ENCODE results near the gene B3GAT3.

The B3GAT3 gene

DNA sequence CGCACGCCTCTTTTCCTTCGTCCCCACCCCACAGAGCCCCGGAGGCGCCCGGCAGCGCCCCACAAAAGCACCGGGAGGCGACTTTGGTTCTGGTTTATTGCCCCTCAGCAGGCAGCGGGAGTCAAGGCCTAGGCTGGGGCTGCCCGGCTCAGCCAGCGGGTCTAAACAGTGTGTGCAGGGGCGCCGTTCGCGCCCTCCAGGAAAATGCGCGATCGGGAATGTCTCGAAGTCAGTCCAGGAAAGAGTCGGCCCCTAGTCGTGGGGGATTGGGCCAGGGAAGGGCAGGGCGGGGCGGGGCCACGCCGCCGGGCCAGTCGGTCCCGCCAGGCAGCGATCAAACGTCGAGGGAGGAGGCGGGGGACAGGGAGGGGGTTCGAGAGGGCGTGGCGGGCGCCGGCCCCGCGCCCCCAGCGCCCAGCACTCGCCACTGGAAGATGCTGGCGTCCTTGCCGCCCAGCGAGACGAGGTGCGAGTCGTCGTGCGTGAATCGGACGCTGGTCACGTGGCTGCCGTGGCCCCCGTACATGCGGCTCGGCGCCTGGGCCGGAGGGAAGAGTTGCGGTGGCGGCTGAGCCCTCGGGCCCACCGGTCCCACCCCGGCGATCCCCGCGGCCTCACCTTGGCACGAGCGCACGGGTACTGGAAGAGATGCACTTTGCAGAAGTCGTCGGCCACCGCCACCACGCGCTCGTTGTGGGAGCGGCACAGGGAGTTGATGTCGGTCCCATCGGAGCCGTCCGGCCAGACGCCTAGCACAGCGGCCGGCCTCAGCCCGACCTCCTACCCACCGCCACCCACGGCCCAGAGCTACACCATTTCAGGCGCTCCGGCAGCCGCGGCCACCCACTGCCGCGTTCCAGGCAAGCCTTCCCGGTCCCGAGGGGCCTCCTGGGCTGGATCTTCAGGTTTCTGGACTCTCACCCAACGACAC, 19.4 kb downstream of the B3GAT3 start:
- TF ChIP-seq, protein P1, sequence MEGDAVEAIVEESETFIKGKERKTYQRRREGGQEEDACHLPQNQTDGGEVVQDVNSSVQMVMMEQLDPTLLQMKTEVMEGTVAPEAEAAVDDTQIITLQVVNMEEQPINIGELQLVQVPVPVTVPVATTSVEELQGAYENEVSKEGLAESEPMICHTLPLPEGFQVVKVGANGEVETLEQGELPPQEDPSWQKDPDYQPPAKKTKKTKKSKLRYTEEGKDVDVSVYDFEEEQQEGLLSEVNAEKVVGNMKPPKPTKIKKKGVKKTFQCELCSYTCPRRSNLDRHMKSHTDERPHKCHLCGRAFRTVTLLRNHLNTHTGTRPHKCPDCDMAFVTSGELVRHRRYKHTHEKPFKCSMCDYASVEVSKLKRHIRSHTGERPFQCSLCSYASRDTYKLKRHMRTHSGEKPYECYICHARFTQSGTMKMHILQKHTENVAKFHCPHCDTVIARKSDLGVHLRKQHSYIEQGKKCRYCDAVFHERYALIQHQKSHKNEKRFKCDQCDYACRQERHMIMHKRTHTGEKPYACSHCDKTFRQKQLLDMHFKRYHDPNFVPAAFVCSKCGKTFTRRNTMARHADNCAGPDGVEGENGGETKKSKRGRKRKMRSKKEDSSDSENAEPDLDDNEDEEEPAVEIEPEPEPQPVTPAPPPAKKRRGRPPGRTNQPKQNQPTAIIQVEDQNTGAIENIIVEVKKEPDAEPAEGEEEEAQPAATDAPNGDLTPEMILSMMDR (IDR thresholded peaks at IDR 0.05; ENCODE audit: low read length, missing control alignments) = no peak
- DNase-seq (ENCODE audit: low read depth) = peak; percentile 48
- H3K4me3 ChIP-seq (replicated peaks; ENCODE audit: low read depth, low read length) = peak overlapping the region; percentile 92

DNA sequence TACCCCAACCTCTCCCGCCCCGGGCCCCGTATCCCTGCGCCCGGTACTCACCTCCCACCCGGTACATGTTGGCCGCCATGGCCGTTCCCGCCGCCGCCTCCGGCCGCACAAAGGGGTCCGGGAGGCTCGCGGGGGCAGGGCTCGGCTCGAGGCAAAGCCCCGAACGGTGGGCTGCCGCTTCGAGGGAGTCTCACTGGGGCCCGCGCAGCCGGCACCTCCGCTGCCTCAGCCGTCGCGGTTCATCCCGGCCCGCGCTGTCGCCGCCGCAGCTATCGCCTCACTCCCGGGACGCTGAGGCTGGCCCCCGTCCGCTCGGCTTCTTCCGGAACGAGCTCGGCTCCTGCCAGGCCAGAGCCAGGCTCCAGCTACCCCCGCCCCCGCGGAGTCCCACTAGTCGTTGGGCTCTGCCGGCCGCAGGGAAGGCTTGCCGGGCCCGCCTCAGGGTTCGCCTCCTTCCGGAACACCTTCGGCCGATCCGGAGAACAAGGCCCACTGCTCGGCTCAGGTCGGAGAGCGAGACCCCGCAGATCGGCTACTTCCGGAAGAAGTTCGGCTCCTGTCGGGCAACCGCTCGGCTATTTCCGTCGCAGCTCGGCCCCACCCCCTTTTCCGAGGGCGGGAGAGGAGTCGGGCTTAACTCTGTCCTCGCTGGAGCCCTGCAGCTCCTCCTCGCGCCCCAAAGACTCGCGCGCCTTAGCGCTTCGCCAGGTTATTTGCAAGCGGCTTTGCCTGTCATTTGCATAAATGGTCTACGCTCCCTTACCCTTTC, 20.2 kb downstream of the B3GAT3 start, which contains the start of gene MTA2:
Gene MTA2 (minus strand): TSS at position 494 of the 769 bp plus-strand sequence. CDS start 415 bp downstream, at position 79.
- TF ChIP-seq, protein P1 (IDR thresholded peaks at IDR 0.05; ENCODE audit: low read length, missing control alignments) = no peak
- peak; percentile 99 for DNase-seq (ENCODE audit: low read depth)
- peak within 1 kb of the TSS; percentile 92 for H3K4me3 ChIP-seq (replicated peaks; ENCODE audit: low read depth, low read length)

DNA sequence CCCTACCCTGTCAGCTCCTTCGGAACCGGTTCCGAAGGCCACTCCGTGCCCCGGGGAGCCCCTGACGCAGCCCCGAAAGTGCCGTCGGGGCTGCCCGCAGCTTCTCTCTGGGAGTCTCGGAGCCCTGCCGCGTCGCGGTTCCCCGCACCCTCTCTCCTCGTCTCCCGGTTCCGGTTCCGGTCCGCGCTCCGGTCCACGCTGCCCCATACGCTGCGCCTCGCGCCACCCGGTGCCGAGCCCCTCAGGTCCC, 20.7 kb downstream of the B3GAT3 start:
- peak; percentile 18 for DNase-seq (ENCODE audit: low read depth)
- TF ChIP-seq, protein P1 (IDR thresholded peaks at IDR 0.05; ENCODE audit: low read length, missing control alignments) = no peak
- peak overlapping the region; percentile 92 for H3K4me3 ChIP-seq (replicated peaks; ENCODE audit: low read depth, low read length)

DNA sequence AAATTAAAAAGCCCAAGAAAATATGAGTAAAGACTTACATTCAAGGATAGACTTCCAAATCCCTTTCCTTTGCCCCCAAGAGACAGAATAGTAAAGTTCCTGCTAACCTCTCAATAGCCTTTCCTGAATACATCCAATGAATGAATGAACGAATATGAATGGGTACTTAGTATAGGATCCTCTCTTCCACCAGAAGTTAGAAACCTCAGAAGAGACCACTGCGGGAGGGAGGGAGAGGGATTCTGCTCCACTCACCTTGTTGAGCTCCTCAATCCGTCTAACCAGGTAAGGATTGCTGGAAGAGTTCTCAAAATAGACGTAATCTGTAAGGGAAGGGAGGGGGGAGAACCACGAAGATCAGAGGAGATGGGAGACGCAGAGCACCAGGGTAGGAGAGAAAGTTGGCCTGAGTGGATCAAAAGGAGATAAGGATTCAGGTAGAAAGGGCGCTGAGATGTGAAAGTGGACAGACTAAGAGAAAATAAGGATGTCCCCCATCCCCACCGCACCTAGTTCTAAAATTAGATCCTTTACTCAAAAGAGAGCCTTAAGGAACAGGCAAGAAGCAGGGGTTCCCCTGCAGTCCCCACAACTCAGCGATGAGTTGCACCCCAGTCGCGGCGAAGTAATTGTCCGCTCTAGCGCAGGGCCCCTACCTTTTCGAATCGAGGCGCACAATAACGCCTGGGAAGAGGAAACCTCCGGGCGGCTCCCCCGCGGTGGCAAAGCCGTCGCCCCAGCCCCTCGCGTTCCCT, 21.2 kb downstream of the B3GAT3 start:
- no peak for DNase-seq (ENCODE audit: low read depth)
- H3K4me3 ChIP-seq (replicated peaks; ENCODE audit: low read depth, low read length) = peak overlapping the region; percentile 92
- TF ChIP-seq, protein P1 (IDR thresholded peaks at IDR 0.05; ENCODE audit: low read length, missing control alignments) = no peak

DNA sequence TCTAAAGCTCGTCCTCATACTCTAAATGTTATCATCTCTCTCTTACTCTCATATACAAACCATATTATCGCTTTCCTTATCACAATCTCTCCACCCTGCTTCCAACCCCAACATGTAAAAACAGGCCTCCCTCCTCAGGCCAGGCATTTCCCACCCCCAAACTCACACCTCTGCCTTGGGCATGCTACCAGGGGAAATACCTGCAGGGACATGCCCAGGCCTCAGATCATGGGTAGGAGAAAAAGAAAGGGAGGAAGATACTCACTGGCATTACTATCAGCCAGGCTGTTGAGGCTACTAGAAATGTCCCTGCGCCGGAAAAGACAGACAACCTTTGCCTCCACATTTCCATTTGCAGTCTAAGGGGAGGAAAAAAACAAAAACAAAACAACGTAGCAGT, 21.9 kb downstream of the B3GAT3 start:
- TF ChIP-seq, protein P1 (IDR thresholded peaks at IDR 0.05; ENCODE audit: low read length, missing control alignments) = no peak
- H3K4me3 ChIP-seq (replicated peaks; ENCODE audit: low read depth, low read length) = peak overlapping the region; percentile 92
- no peak for DNase-seq (ENCODE audit: low read depth)

DNA sequence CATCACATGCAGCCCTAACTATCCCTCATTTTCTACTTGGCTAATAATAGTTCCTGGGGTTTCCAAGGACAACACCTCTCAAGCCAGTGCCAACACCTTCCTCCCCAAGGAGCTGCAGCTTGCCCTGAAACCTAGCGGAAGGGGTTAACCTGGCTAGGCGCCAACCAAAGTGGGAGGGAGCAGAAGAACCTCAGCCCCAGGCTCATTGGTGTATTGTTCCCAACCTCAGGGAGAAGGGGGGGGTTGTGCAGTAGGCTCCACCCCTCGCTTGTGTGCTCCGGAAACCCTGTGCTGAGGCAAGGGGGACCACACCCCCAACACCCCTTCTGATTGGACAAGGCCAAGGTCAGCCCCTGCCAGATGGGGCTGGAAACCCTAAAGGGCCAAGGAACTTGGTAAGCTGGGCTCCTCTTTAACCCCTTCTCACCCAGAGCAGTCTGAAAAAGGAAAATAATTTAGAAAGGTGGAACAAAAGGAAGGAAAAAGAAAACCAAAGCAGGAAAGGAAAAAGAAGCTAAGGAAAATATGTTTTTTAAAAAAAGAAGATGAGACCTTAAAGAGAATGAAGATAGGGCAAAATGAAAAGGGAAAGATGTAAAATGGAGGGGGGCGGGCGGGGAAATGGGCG, 22.6 kb downstream of the B3GAT3 start:
- TF ChIP-seq, protein P1 (IDR thresholded peaks at IDR 0.05; ENCODE audit: low read length, missing control alignments) = no peak
- DNase-seq (ENCODE audit: low read depth) = peak; percentile 100
- peak overlapping the region; percentile 92 for H3K4me3 ChIP-seq (replicated peaks; ENCODE audit: low read depth, low read length)
